ENCODE data around the gene SLC39A10. TPM values are rescaled to one million over a fixed set of nuclear protein-coding genes. Genes with fewer than 3 reads are reported as not detected.
"Not testable (repeated sequence)": the region's sequence is repeated elsewhere in the genome, so short reads cannot be mapped to it uniquely, and the experiment has no call there.

SLC39A10 gene
- total RNA-seq, 1 donor from 2014 or later: 37.4 TPM

DNA sequence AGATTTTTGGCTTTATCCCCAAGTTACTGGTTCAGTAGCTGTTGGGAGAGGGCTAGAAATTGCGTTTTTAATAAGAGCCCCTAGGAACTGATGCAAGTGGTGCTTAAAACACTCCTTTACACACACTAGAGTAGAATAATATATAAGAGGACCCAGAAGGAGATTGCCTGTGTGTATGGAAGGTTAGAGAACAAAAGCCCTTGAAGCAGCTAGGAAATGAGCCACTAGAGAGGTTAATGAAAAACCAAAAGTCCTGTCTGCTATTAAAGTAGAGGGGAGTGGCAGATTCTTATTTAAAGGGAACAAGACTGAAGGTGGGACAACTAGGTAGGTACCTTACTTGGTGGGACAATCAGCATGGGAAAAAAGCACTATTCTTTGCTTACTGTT, 14.4 kb upstream of the SLC39A10 start:
- no peaks in the 10 kb centered on the region for H3K27me3 Mint-ChIP-seq (ENCODE audit: unreplicated experiment)
- no peak for TF ChIP-seq CTCF (IDR thresholded peaks at IDR 0.05)
- H3K9me3 Mint-ChIP-seq (ENCODE audit: unreplicated experiment): no peaks in the 10 kb centered on the region
- no peak overlapping the region for H3K4me3 Mint-ChIP-seq (ENCODE audit: unreplicated experiment)
- peaks cover 2% of the 10 kb centered on the region for H3K4me1 Mint-ChIP-seq (ENCODE audit: unreplicated experiment)
- no peak for DNase-seq (ENCODE audit: extremely low spot score, unreplicated experiment)
- no peaks in the 10 kb centered on the region for H3K36me3 Mint-ChIP-seq (ENCODE audit: unreplicated experiment)
- H3K27ac Mint-ChIP-seq (ENCODE audit: unreplicated experiment): no peak overlapping the region

DNA sequence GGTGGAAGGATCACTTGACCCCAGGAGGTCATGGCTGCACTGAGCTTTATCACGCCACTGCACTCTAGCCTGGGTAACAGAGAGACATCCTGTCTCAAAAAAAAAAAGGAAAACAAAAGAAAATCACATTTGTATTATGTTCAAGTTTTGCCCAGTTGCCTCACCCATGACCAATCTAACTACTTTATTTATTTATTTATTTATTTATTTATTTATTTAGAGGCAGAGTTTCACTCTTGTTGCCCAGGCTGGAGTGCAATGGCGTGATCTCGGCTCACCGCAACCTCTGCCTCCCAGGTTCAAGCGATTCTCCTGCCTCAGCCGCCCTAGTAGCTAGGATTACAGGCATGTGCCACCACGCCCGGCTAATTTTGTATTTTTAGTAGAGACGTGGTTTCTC, 12.3 kb upstream of the SLC39A10 start:
- not testable (repeated sequence) for H3K27me3 Mint-ChIP-seq (ENCODE audit: unreplicated experiment); H3K9me3 Mint-ChIP-seq (ENCODE audit: unreplicated experiment); H3K36me3 Mint-ChIP-seq (ENCODE audit: unreplicated experiment)

GRCh38 chr2:195645413-195645812, 11.6 kb upstream of the SLC39A10 start:
- Mint-ChIP-seq H3K27ac (ENCODE audit: unreplicated experiment) (no peak overlapping the region), H3K4me1 (ENCODE audit: unreplicated experiment) (peaks cover 2% of the 10 kb centered on the region), H3K27me3 (ENCODE audit: unreplicated experiment) (no peaks in the 10 kb centered on the region), H3K9me3 (ENCODE audit: unreplicated experiment) (no peaks in the 10 kb centered on the region), H3K4me3 (ENCODE audit: unreplicated experiment) (no peak overlapping the region), H3K36me3 (ENCODE audit: unreplicated experiment) (no peaks in the 10 kb centered on the region)
- TF ChIP-seq CTCF (IDR thresholded peaks at IDR 0.05): no peak
- no peak for DNase-seq (ENCODE audit: extremely low spot score, unreplicated experiment)

More for the DNA sequence above, 12.3 kb upstream of the SLC39A10 start:
- H3K27ac Mint-ChIP-seq (ENCODE audit: unreplicated experiment); DNase-seq (ENCODE audit: extremely low spot score, unreplicated experiment); H3K4me1 Mint-ChIP-seq (ENCODE audit: unreplicated experiment); H3K4me3 Mint-ChIP-seq (ENCODE audit: unreplicated experiment): not testable (repeated sequence)

DNA sequence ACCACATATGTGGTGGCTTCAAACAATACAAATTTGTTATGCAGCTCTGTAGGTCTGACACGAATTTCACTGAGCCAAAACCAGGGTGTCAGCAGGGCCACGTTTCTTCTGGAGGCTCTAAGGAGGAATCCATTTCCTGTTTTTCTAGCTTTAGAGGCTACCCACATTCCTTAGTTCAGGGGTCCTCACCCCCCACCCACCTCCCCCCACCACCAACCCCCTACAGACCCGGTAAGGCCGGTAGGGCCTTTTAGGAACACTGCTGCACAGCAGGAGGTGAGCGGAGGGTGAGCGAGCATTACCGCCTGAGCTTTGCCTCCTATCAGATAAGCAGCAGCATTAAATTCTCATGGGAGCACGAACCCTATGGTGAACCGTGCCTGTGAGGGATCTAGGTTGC, 10.6 kb upstream of the SLC39A10 start:
- peaks cover 2% of the 10 kb centered on the region for H3K4me1 Mint-ChIP-seq (ENCODE audit: unreplicated experiment)
- H3K9me3 Mint-ChIP-seq (ENCODE audit: unreplicated experiment): no peaks in the 10 kb centered on the region
- no peaks in the 10 kb centered on the region for H3K27me3 Mint-ChIP-seq (ENCODE audit: unreplicated experiment)

DNA sequence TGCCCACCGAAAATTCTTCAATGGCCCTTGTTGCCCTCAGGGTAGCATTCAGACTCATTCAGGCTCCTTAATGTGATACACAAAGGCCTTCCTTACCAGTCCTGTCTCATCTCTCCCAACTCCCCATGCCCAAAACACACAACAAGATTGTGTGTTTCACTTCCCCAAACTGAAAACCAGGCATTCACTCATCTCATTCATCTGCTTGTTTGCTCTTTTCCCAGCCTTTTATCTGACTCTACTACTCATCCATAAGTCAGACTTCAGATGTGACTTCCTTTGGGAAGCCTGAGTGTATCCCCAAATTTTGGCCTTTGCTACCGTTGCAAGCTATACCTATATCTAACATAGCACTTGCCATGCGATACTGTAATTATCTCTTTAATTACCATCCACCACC, 9.7 kb upstream of the SLC39A10 start:
- no peak for TF ChIP-seq CTCF (IDR thresholded peaks at IDR 0.05)
- H3K9me3 Mint-ChIP-seq (ENCODE audit: unreplicated experiment): no peaks in the 10 kb centered on the region
- peaks cover 2% of the 10 kb centered on the region for H3K4me1 Mint-ChIP-seq (ENCODE audit: unreplicated experiment)
- no peaks in the 10 kb centered on the region for H3K36me3 Mint-ChIP-seq (ENCODE audit: unreplicated experiment)
- no peak for DNase-seq (ENCODE audit: extremely low spot score, unreplicated experiment)
- H3K27ac Mint-ChIP-seq (ENCODE audit: unreplicated experiment): no peak overlapping the region
- no peaks in the 10 kb centered on the region for H3K27me3 Mint-ChIP-seq (ENCODE audit: unreplicated experiment)
- H3K4me3 Mint-ChIP-seq (ENCODE audit: unreplicated experiment): no peak overlapping the region

More for the DNA sequence above, 10.6 kb upstream of the SLC39A10 start:
- no peaks in the 10 kb centered on the region for H3K36me3 Mint-ChIP-seq (ENCODE audit: unreplicated experiment)
- no peak for TF ChIP-seq CTCF (IDR thresholded peaks at IDR 0.05)
- no peak for DNase-seq (ENCODE audit: extremely low spot score, unreplicated experiment)
- H3K4me3 Mint-ChIP-seq (ENCODE audit: unreplicated experiment): no peak overlapping the region
- no peak overlapping the region for H3K27ac Mint-ChIP-seq (ENCODE audit: unreplicated experiment)

GRCh38 chr2:195648370-195648769, 8.7 kb upstream of the SLC39A10 start:
- H3K9me3 Mint-ChIP-seq (ENCODE audit: unreplicated experiment); H3K36me3 Mint-ChIP-seq (ENCODE audit: unreplicated experiment); H3K27me3 Mint-ChIP-seq (ENCODE audit: unreplicated experiment); H3K4me1 Mint-ChIP-seq (ENCODE audit: unreplicated experiment); DNase-seq (ENCODE audit: extremely low spot score, unreplicated experiment); H3K4me3 Mint-ChIP-seq (ENCODE audit: unreplicated experiment); H3K27ac Mint-ChIP-seq (ENCODE audit: unreplicated experiment): not testable (repeated sequence)
